Measurements from ENCODE around the gene CFAP46.
"Not testable (repeated sequence)": the region's sequence is repeated elsewhere in the genome, so short reads cannot be mapped to it uniquely, and the experiment has no call there.

Gene CFAP46

GRCh38 chr10:132847856-132848255 is 94.5 kb downstream of the CFAP46 start:
- DNase-seq (ENCODE audit: low read depth, low spot score): no peak
- TF ChIP-seq ZNF274 (IDR thresholded peaks at IDR 0.05; ENCODE audit: low read depth, low read length) (no peak), SUZ12 (IDR thresholded peaks at IDR 0.05; ENCODE audit: extremely low read depth, insufficient read depth, insufficient read length) (no peak), YY1 (IDR thresholded peaks at IDR 0.05; ENCODE audit: insufficient read depth, insufficient read length) (no peak)
- Histone ChIP-seq H3K4me1 (ENCODE audit: insufficient read depth, insufficient read length) (no peaks in the 10 kb centered on the region), H3K27me3 (ENCODE audit: insufficient read depth, insufficient read length) (no peaks in the 10 kb centered on the region), H3K9me3 (ENCODE audit: insufficient read depth, low read length) (peaks cover 7% of the 10 kb centered on the region; the same call in 1 of the 2 replicates), H3K36me3 (ENCODE audit: insufficient read depth, insufficient read length, low read length) (no peaks in the 10 kb centered on the region), H3K9ac (ENCODE audit: insufficient read length, low read depth) (no peak overlapping the region), H3K4me3 (ENCODE audit: insufficient read length, low read depth) (no peak overlapping the region)

- DNase-seq (ENCODE audit: low read depth, low spot score): no peak
- Histone ChIP-seq H3K27me3 (ENCODE audit: insufficient read depth, insufficient read length) (no peaks in the 10 kb centered on the region), H3K9me3 (ENCODE audit: insufficient read depth, low read length) (peaks cover 2% of the 10 kb centered on the region; the same call in 1 of the 2 replicates), H3K9ac (ENCODE audit: insufficient read length, low read depth) (no peak overlapping the region), H3K4me1 (ENCODE audit: insufficient read depth, insufficient read length) (no peaks in the 10 kb centered on the region), H3K36me3 (ENCODE audit: insufficient read depth, insufficient read length, low read length) (no peaks in the 10 kb centered on the region), H3K4me3 (ENCODE audit: insufficient read length, low read depth) (no peak overlapping the region)
- TF ChIP-seq YY1 (IDR thresholded peaks at IDR 0.05; ENCODE audit: insufficient read depth, insufficient read length) (no peak), ZNF274 (IDR thresholded peaks at IDR 0.05; ENCODE audit: low read depth, low read length) (no peak), SUZ12 (IDR thresholded peaks at IDR 0.05; ENCODE audit: extremely low read depth, insufficient read depth, insufficient read length) (no peak)
Observed at GRCh38 chr10:132847416-132847777, 95.0 kb downstream of the CFAP46 start.

- H3K9ac ChIP-seq (ENCODE audit: insufficient read length, low read depth): no peak overlapping the region
- TF ChIP-seq ZNF274 (IDR thresholded peaks at IDR 0.05; ENCODE audit: low read depth, low read length) (no peak), YY1 (IDR thresholded peaks at IDR 0.05; ENCODE audit: insufficient read depth, insufficient read length) (no peak), SUZ12 (IDR thresholded peaks at IDR 0.05; ENCODE audit: extremely low read depth, insufficient read depth, insufficient read length) (no peak)
- no peaks in the 10 kb centered on the region for H3K27me3 ChIP-seq (ENCODE audit: insufficient read depth, insufficient read length)
- H3K9me3 ChIP-seq (ENCODE audit: insufficient read depth, low read length): no peaks in the 10 kb centered on the region
- no peaks in the 10 kb centered on the region for H3K36me3 ChIP-seq (ENCODE audit: insufficient read depth, insufficient read length, low read length)
- no peak overlapping the region for H3K4me3 ChIP-seq (ENCODE audit: insufficient read length, low read depth)
- no peaks in the 10 kb centered on the region for H3K4me1 ChIP-seq (ENCODE audit: insufficient read depth, insufficient read length)
- no peak for DNase-seq (ENCODE audit: low read depth, low spot score)
Observed at GRCh38 chr10:132846631-132847415, 95.5 kb downstream of the CFAP46 start.

GRCh38 chr10:132845780-132846595 is 96.4 kb downstream of the CFAP46 start:
- Histone ChIP-seq H3K4me3 (ENCODE audit: insufficient read length, low read depth) (no peak overlapping the region), H3K9me3 (ENCODE audit: insufficient read depth, low read length) (no peaks in the 10 kb centered on the region), H3K4me1 (ENCODE audit: insufficient read depth, insufficient read length) (no peaks in the 10 kb centered on the region), H3K36me3 (ENCODE audit: insufficient read depth, insufficient read length, low read length) (no peaks in the 10 kb centered on the region), H3K27me3 (ENCODE audit: insufficient read depth, insufficient read length) (no peaks in the 10 kb centered on the region), H3K9ac (ENCODE audit: insufficient read length, low read depth) (no peak overlapping the region)
- no peak for TF ChIP-seq YY1 (IDR thresholded peaks at IDR 0.05; ENCODE audit: insufficient read depth, insufficient read length)
- TF ChIP-seq ZNF274 (IDR thresholded peaks at IDR 0.05; ENCODE audit: low read depth, low read length): no peak
- no peak for TF ChIP-seq SUZ12 (IDR thresholded peaks at IDR 0.05; ENCODE audit: extremely low read depth, insufficient read depth, insufficient read length)
- no peak for DNase-seq (ENCODE audit: low read depth, low spot score)

GRCh38 chr10:132845041-132845551 is 97.3 kb downstream of the CFAP46 start:
- Histone ChIP-seq H3K4me3 (ENCODE audit: insufficient read length, low read depth) (no peak overlapping the region), H3K9me3 (ENCODE audit: insufficient read depth, low read length) (no peaks in the 10 kb centered on the region), H3K27me3 (ENCODE audit: insufficient read depth, insufficient read length) (no peaks in the 10 kb centered on the region), H3K9ac (ENCODE audit: insufficient read length, low read depth) (no peak overlapping the region), H3K4me1 (ENCODE audit: insufficient read depth, insufficient read length) (no peaks in the 10 kb centered on the region), H3K36me3 (ENCODE audit: insufficient read depth, insufficient read length, low read length) (no peaks in the 10 kb centered on the region)
- DNase-seq (ENCODE audit: low read depth, low spot score): no peak
- no peak for TF ChIP-seq ZNF274 (IDR thresholded peaks at IDR 0.05; ENCODE audit: low read depth, low read length)
- TF ChIP-seq SUZ12 (IDR thresholded peaks at IDR 0.05; ENCODE audit: extremely low read depth, insufficient read depth, insufficient read length): no peak
- TF ChIP-seq YY1 (IDR thresholded peaks at IDR 0.05; ENCODE audit: insufficient read depth, insufficient read length): no peak

GRCh38 chr10:132844069-132844809 is 98.1 kb downstream of the CFAP46 start:
- Histone ChIP-seq H3K36me3 (ENCODE audit: insufficient read depth, insufficient read length, low read length) (no peaks in the 10 kb centered on the region), H3K27me3 (ENCODE audit: insufficient read depth, insufficient read length) (no peaks in the 10 kb centered on the region), H3K9ac (ENCODE audit: insufficient read length, low read depth) (no peak overlapping the region), H3K9me3 (ENCODE audit: insufficient read depth, low read length) (no peaks in the 10 kb centered on the region), H3K4me1 (ENCODE audit: insufficient read depth, insufficient read length) (no peaks in the 10 kb centered on the region), H3K4me3 (ENCODE audit: insufficient read length, low read depth) (no peak overlapping the region)
- DNase-seq (ENCODE audit: low read depth, low spot score): no peak
- TF ChIP-seq YY1 (IDR thresholded peaks at IDR 0.05; ENCODE audit: insufficient read depth, insufficient read length) (no peak), SUZ12 (IDR thresholded peaks at IDR 0.05; ENCODE audit: extremely low read depth, insufficient read depth, insufficient read length) (no peak), ZNF274 (IDR thresholded peaks at IDR 0.05; ENCODE audit: low read depth, low read length) (no peak)

- H3K4me1 ChIP-seq (ENCODE audit: insufficient read depth, insufficient read length); DNase-seq (ENCODE audit: low read depth, low spot score); H3K4me3 ChIP-seq (ENCODE audit: insufficient read length, low read depth); H3K27me3 ChIP-seq (ENCODE audit: insufficient read depth, insufficient read length); H3K36me3 ChIP-seq (ENCODE audit: insufficient read depth, insufficient read length, low read length); H3K9ac ChIP-seq (ENCODE audit: insufficient read length, low read depth); H3K9me3 ChIP-seq (ENCODE audit: insufficient read depth, low read length): not testable (repeated sequence)
Observed at GRCh38 chr10:132843276-132843675, 99.1 kb downstream of the CFAP46 start.
